SK-N-SH treated with all-trans-retinoic acid at 6 μM for 48 hours (cell line): ENCODE data around the gene ZNFX1.

ENCODE experiments used
- ATAC-seq: fragments of 200-7000 bp; cut with Tn5 transposase; 3 replicates; pipeline ENCODE4 v1.9.1; 2020; ENCODE audit warnings: mild to moderate bottlenecking, moderate library complexity
- ARNTL ChIP-seq: fragments of 450-650 bp; formaldehyde crosslinking; IDR thresholded peaks from 2 replicates; pipeline ENCODE4 v1.5.0; 2020; ENCODE audit warnings: low read depth, mild to moderate bottlenecking, moderate library complexity, borderline replicate concordance
- BACH2 ChIP-seq: fragments of 250-450 bp; sonication (Bioruptor Pico); IDR thresholded peaks from 2 replicates; pipeline ENCODE4 v1.9.0; 2021; ENCODE audit warnings: mild to moderate bottlenecking, borderline replicate concordance
- CSDC2 ChIP-seq: fragments of 250-450 bp; sonication (Bioruptor Pico); IDR thresholded peaks from 2 replicates; pipeline ENCODE4 v1.5.0; 2020; ENCODE audit warnings: mild to moderate bottlenecking, moderate library complexity
- CSRNP3 ChIP-seq: fragments of 250-450 bp; sonication (Bioruptor Pico); IDR thresholded peaks from 2 replicates; pipeline ENCODE4 v1.5.1; 2021; ENCODE audit warnings: mild to moderate bottlenecking, moderate library complexity
- ESRRG ChIP-seq: fragments of 250-450 bp; sonication (Bioruptor Pico); IDR thresholded peaks from 2 replicates; pipeline ENCODE4 v1.6.1; 2021; ENCODE audit warnings: mild to moderate bottlenecking
- ISL1 ChIP-seq: fragments of 250-450 bp; sonication (Bioruptor Pico); IDR thresholded peaks from 2 replicates; pipeline ENCODE4 v2.1.2; 2022; ENCODE audit warnings: mild to moderate bottlenecking, moderate library complexity
- OSR1 ChIP-seq: fragments of 250-450 bp; sonication (Bioruptor Pico); IDR thresholded peaks from 2 replicates; pipeline ENCODE4 v1.8.0; 2022; ENCODE audit warnings: moderate library complexity, mild to moderate bottlenecking, inconsistent platforms
- PATZ1 ChIP-seq: fragments of 250-450 bp; sonication (Bioruptor Pico); IDR thresholded peaks from 2 replicates; pipeline ENCODE4 v1.8.0; 2020; ENCODE audit warnings: mild to moderate bottlenecking, moderate library complexity, borderline replicate concordance
- PPARA ChIP-seq: fragments of 250-450 bp; sonication (Bioruptor Pico); IDR thresholded peaks from 2 replicates; pipeline ENCODE4 v1.5.0; 2020; ENCODE audit warnings: mild to moderate bottlenecking, borderline replicate concordance
- RARB ChIP-seq: fragments of 250-450 bp; sonication (Bioruptor Pico); IDR thresholded peaks from 2 replicates; pipeline ENCODE4 v1.8.0; 2021; ENCODE audit warnings: mild to moderate bottlenecking, moderate library complexity
- SNAI2 ChIP-seq: fragments of 250-450 bp; sonication (Bioruptor Pico); IDR thresholded peaks from 2 replicates; pipeline ENCODE4 v1.5.0; 2020; ENCODE audit warnings: mild to moderate bottlenecking, moderate library complexity
- TCF4 ChIP-seq: fragments of 250-450 bp; sonication (Bioruptor Pico); IDR thresholded peaks from 2 replicates; pipeline ENCODE4 v1.8.0; 2021; ENCODE audit warnings: mild to moderate bottlenecking, moderate library complexity, borderline replicate concordance
- TOX ChIP-seq: fragments of 250-450 bp; sonication (Bioruptor Pico); IDR thresholded peaks from 2 replicates; pipeline ENCODE4 v1.8.0; 2021; ENCODE audit warnings: mild to moderate bottlenecking, moderate library complexity, borderline replicate concordance
- ZFP3 ChIP-seq: fragments of 250-450 bp; sonication (Bioruptor Pico); IDR thresholded peaks from 2 replicates; pipeline ENCODE4 v1.5.0; 2020; ENCODE audit warnings: mild to moderate bottlenecking, moderate library complexity
- ZFP30 ChIP-seq: fragments of 450-650 bp; formaldehyde crosslinking; IDR thresholded peaks from 2 replicates; pipeline ENCODE4 v1.5.0; 2022; ENCODE audit warnings: mild to moderate bottlenecking, moderate library complexity
- ZNF565 ChIP-seq: fragments of 450-650 bp; formaldehyde crosslinking; conservative IDR thresholded peaks from 2 replicates; pipeline ENCODE4 v1.5.0; 2020; ENCODE audit warnings: low read depth, mild to moderate bottlenecking, moderate library complexity
- ZNF70 ChIP-seq: fragments of 450-650 bp; formaldehyde crosslinking; IDR thresholded peaks from 2 replicates; pipeline ENCODE4 v1.5.0; 2020; ENCODE audit warnings: mild to moderate bottlenecking, moderate library complexity
- ZNF8 ChIP-seq: fragments of 450-650 bp; formaldehyde crosslinking; IDR thresholded peaks from 2 replicates; pipeline ENCODE4 v1.5.0; 2020; ENCODE audit warnings: mild to moderate bottlenecking, moderate library complexity
- TF ChIP-seq, protein P1 (sequence below): fragments of 250-450 bp; sonication (Bioruptor Pico); IDR thresholded peaks from 2 replicates; pipeline ENCODE4 v1.5.1; 2020; ENCODE audit warnings: low read depth, mild to moderate bottlenecking, moderate library complexity
- TF ChIP-seq, protein P2 (sequence below): fragments of 250-450 bp; sonication (Bioruptor Pico); IDR thresholded peaks from 2 replicates; pipeline ENCODE4 v1.8.0; 2021; ENCODE audit warnings: low read depth, mild to moderate bottlenecking, moderate library complexity, borderline replicate concordance
- TF ChIP-seq, protein P3 (sequence below): fragments of 250-450 bp; sonication (Bioruptor Pico); IDR thresholded peaks from 2 replicates; pipeline ENCODE4 v1.5.0; 2020; ENCODE audit warnings: mild to moderate bottlenecking, moderate library complexity

Gene ZNFX1

GRCh38 chr20:49293122-49293521 is 15.3 kb upstream of the ZNFX1 start:
- TF ChIP-seq PATZ1 (CRISPR knock-in tag) (no peak), SNAI2 (CRISPR knock-in tag) (no peak), BACH2 (no peak), ZNF8 (no peak), PPARA (CRISPR knock-in tag) (no peak), OSR1 (CRISPR knock-in tag) (no peak), CSDC2 (no peak), ESRRG (CRISPR knock-in tag) (no peak), ZFP3 (CRISPR knock-in tag) (no peak), ARNTL (CRISPR knock-in tag) (no peak), TCF4 (no peak), ZNF70 (no peak), TOX (CRISPR knock-in tag) (no peak)
- TF ChIP-seq, protein P1, sequence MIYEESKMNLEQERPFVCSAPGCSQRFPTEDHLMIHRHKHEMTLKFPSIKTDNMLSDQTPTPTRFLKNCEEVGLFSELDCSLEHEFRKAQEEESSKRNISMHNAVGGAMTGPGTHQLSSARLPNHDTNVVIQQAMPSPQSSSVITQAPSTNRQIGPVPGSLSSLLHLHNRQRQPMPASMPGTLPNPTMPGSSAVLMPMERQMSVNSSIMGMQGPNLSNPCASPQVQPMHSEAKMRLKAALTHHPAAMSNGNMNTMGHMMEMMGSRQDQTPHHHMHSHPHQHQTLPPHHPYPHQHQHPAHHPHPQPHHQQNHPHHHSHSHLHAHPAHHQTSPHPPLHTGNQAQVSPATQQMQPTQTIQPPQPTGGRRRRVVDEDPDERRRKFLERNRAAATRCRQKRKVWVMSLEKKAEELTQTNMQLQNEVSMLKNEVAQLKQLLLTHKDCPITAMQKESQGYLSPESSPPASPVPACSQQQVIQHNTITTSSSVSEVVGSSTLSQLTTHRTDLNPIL (CRISPR knock-in tag) = no peak
- no peak for ATAC-seq

- peak; percentile 3; the same call in 1 of the 3 replicates for ATAC-seq
- TF ChIP-seq, protein P2, sequence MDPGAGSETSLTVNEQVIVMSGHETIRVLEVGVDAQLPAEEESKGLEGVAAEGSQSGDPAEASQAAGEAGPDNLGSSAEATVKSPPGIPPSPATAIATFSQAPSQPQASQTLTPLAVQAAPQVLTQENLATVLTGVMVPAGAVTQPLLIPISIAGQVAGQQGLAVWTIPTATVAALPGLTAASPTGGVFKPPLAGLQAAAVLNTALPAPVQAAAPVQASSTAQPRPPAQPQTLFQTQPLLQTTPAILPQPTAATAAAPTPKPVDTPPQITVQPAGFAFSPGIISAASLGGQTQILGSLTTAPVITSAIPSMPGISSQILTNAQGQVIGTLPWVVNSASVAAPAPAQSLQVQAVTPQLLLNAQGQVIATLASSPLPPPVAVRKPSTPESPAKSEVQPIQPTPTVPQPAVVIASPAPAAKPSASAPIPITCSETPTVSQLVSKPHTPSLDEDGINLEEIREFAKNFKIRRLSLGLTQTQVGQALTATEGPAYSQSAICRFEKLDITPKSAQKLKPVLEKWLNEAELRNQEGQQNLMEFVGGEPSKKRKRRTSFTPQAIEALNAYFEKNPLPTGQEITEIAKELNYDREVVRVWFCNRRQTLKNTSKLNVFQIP (CRISPR knock-in tag) = no peak
- no peak for TF ChIP-seq TOX (CRISPR knock-in tag)
- no peak for TF ChIP-seq RARB (CRISPR knock-in tag)
- no peak for TF ChIP-seq SNAI2 (CRISPR knock-in tag)
- TF ChIP-seq, protein P3, sequence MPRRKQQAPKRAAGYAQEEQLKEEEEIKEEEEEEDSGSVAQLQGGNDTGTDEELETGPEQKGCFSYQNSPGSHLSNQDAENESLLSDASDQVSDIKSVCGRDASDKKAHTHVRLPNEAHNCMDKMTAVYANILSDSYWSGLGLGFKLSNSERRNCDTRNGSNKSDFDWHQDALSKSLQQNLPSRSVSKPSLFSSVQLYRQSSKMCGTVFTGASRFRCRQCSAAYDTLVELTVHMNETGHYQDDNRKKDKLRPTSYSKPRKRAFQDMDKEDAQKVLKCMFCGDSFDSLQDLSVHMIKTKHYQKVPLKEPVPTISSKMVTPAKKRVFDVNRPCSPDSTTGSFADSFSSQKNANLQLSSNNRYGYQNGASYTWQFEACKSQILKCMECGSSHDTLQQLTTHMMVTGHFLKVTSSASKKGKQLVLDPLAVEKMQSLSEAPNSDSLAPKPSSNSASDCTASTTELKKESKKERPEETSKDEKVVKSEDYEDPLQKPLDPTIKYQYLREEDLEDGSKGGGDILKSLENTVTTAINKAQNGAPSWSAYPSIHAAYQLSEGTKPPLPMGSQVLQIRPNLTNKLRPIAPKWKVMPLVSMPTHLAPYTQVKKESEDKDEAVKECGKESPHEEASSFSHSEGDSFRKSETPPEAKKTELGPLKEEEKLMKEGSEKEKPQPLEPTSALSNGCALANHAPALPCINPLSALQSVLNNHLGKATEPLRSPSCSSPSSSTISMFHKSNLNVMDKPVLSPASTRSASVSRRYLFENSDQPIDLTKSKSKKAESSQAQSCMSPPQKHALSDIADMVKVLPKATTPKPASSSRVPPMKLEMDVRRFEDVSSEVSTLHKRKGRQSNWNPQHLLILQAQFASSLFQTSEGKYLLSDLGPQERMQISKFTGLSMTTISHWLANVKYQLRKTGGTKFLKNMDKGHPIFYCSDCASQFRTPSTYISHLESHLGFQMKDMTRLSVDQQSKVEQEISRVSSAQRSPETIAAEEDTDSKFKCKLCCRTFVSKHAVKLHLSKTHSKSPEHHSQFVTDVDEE (CRISPR knock-in tag) = no peak
- no peak for TF ChIP-seq BACH2
- TF ChIP-seq CSDC2 = no peak
- no peak for TF ChIP-seq ZFP30 (CRISPR knock-in tag)
- TF ChIP-seq, protein P1 (CRISPR knock-in tag) = no peak
- TF ChIP-seq ISL1 (CRISPR knock-in tag) = no peak
- no peak for TF ChIP-seq TCF4
- no peak for TF ChIP-seq CSRNP3 (CRISPR knock-in tag)
- no peak for TF ChIP-seq ZFP3 (CRISPR knock-in tag)
Observed at GRCh38 chr20:49292010-49292409, 14.2 kb upstream of the ZNFX1 start.

DNA sequence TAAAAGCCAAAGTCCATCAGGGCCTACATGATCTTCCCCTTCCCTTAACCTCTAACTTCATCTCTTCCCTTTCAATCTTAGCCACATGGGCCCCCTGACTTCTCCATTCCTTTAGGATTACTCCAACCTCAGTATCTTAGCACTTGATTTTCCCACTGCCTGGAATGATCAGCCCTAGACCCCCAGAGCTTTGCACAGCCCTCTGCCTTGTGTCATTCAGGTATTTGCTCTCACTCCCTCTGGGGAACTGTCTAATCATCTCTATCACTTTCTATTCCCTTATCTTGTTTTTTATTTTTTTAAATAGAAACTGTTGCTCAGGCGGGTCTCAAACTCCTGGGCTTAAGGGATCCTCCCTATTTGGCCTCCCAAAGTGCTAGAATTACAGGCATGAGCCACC is 13.3 kb upstream of the ZNFX1 start:
- TF ChIP-seq ISL1 (CRISPR knock-in tag) = no peak
- no peak for TF ChIP-seq PPARA (CRISPR knock-in tag)
- TF ChIP-seq RARB (CRISPR knock-in tag) = no peak
- TF ChIP-seq ZNF565 (CRISPR knock-in tag) = no peak
- TF ChIP-seq ZNF8 = no peak
- peak; percentile 12 for ATAC-seq
